SK-N-SH (cell line): ENCODE results near the gene C6orf141. TPM values are rescaled to one million over a fixed set of nuclear protein-coding genes. Genes with fewer than 3 reads are reported as not detected.

Experiments
- CTCF ChIA-PET: fragments of 300-600, 350-600 bp; formaldehyde crosslinking; extraction: SDS; loops from one replicate; lab custom pipeline; 2021; lab: Yijun Ruan, JAX
- POLR2A ChIA-PET: fragments of 350-600 bp; sonication (Branson Sonifier 250); formaldehyde crosslinking; extraction: SDS; loops from one replicate; lab custom pipeline; 2020; ENCODE audit warnings: antibody characterized with exemption, inconsistent platforms; lab: Yijun Ruan, JAX
- DNase-seq: peaks from one replicate; pipeline ENCODE4 v3.0.0; 2012
- H2AFZ ChIP-seq: fragments of 200-600 bp; sonication (generic); 2 replicates; pipeline ENCODE4 v1.8.1; 2016; ENCODE audit warnings: antibody characterized with exemption, mild to moderate bottlenecking, low read depth
- H3F3A ChIP-seq: fragments of 200-600 bp; sonication (generic); replicated peaks from 2 replicates; pipeline ENCODE3; 2016; ENCODE audit warnings: antibody characterized with exemption, mild to moderate bottlenecking; ENCODE audit not compliant: insufficient read depth
- H3K27ac ChIP-seq, 2 experiments: fragments of 200-500 bp in 1 of 2; fragments of 200-600 bp in 1 of 2; sonication (Bioruptor generic) in 1 of 2; sonication (generic), shearing (Covaris generic) in 1 of 2; 2 replicates each; pipeline versions ENCODE4 v1.5.1 to v1.6.1; 2014 to 2016; ENCODE audit warnings: low read depth in 2 of 2, inconsistent platforms in 1 of 2, low read length in 1 of 2, mild to moderate bottlenecking in 1 of 2, mixed read lengths in 1 of 2
- H3K27me3 ChIP-seq: fragments of 200-600 bp; sonication (generic), shearing (Covaris generic); 2 replicates; pipeline ENCODE4 v1.6.1; 2016; ENCODE audit warnings: mixed run types; ENCODE audit not compliant: insufficient read depth
- H3K36me3 ChIP-seq, 2 experiments: fragments of 200-500 bp in 1 of 2; fragments of 200-600 bp in 1 of 2; sonication (Bioruptor generic) in 1 of 2; sonication (generic) in 1 of 2; replicated peaks in 1 of 2; 2 replicates each; pipeline versions ENCODE3 to v1.5.1; 2014 to 2016; ENCODE audit warnings: low read length in 1 of 2, mild to moderate bottlenecking in 1 of 2; ENCODE audit not compliant: insufficient read depth in 2 of 2, control insufficient read depth in 1 of 2
- H3K4me1 ChIP-seq, 2 experiments: fragments of 200-500 bp in 1 of 2; fragments of 200-600 bp in 1 of 2; sonication (Bioruptor generic) in 1 of 2; sonication (generic), shearing (Covaris generic) in 1 of 2; 2 replicates each; pipeline versions ENCODE4 v1.5.1 to v1.6.1; 2014 to 2016; ENCODE audit warnings: low read depth in 1 of 2, low read length in 1 of 2, mixed run types in 1 of 2; ENCODE audit not compliant: insufficient read depth in 2 of 2, control insufficient read depth in 1 of 2
- H3K4me2 ChIP-seq: fragments of 200-600 bp; sonication (generic), shearing (Covaris generic); 2 replicates; pipeline ENCODE4 v1.6.1; 2017; ENCODE audit warnings: mixed run types
- H3K4me3 ChIP-seq, 2 experiments: fragments of 200-500 bp in 1 of 2; fragments of 200-600 bp in 1 of 2; sonication (Bioruptor generic) in 1 of 2; sonication (generic), shearing (Covaris generic) in 1 of 2; 2 replicates each; pipeline versions ENCODE4 v1.5.1 to v1.8.1; 2014 to 2016; ENCODE audit warnings: low read depth in 2 of 2, inconsistent platforms in 1 of 2, low read length in 1 of 2, mild to moderate bottlenecking in 1 of 2, mixed read lengths in 1 of 2, moderate library complexity in 1 of 2
- H3K79me2 ChIP-seq: fragments of 200-600 bp; sonication (generic); 2 replicates; pipeline ENCODE4 v1.8.1; 2017; ENCODE audit warnings: mild to moderate bottlenecking; ENCODE audit not compliant: insufficient read depth
- H3K9ac ChIP-seq: fragments of 200-600 bp; sonication (generic); 2 replicates; pipeline ENCODE4 v1.6.1; 2017; ENCODE audit warnings: mixed run types
- H3K9me2 ChIP-seq: fragments of 200-600 bp; sonication (generic); 2 replicates; pipeline ENCODE4 v1.6.1; 2017; ENCODE audit warnings: mixed run types
- H3K9me3 ChIP-seq: fragments of 200-600 bp; sonication (generic); 2 replicates; pipeline ENCODE4 v1.6.1; 2017; ENCODE audit warnings: mixed run types, mild to moderate bottlenecking, moderate library complexity
- H4K20me1 ChIP-seq: fragments of 200-600 bp; sonication (generic); 2 replicates; pipeline ENCODE4 v1.6.1; 2017; ENCODE audit warnings: mild to moderate bottlenecking, mixed run types; ENCODE audit not compliant: insufficient read depth
- CTCF ChIP-seq: fragments of 200-600 bp; sonication (generic); IDR thresholded peaks from 2 replicates; pipeline ENCODE4 v1.6.1; 2017; ENCODE audit warnings: antibody characterized with exemption, mild to moderate bottlenecking, moderate library complexity
- ELF1 ChIP-seq: IDR thresholded peaks from 2 replicates; pipeline ENCODE4 v1.4.0; 2012
- EP300 ChIP-seq, 2 experiments: IDR thresholded peaks; 2 replicates each; pipeline versions ENCODE4 v1.4.0 to v1.6.1; 2012; ENCODE audit warnings: borderline replicate concordance in 1 of 2, low read depth in 1 of 2, low read length in 1 of 2
- EZH2phosphoT487 ChIP-seq: fragments of 200-600 bp; sonication (generic); IDR thresholded peaks from 2 replicates; pipeline ENCODE4 v1.6.1; 2017; ENCODE audit warnings: low read depth, mixed run types, mild to moderate bottlenecking, antibody characterized with exemption, moderate library complexity, borderline replicate concordance
- FOXJ3 ChIP-seq: sonication (generic); formaldehyde crosslinking; IDR thresholded peaks from 2 replicates; pipeline ENCODE4 v1.5.1; 2020; ENCODE audit warnings: mild to moderate bottlenecking, missing genetic modification reagents
- GABPA ChIP-seq: IDR thresholded peaks from 2 replicates; pipeline ENCODE4 v1.4.0; 2012; ENCODE audit warnings: low read depth, mild to moderate bottlenecking
- PBX3 ChIP-seq: IDR thresholded peaks from 2 replicates; pipeline ENCODE4; 2012
- REST ChIP-seq: IDR thresholded peaks from 2 replicates; pipeline ENCODE4 v1.6.1; 2012; ENCODE audit warnings: mild to moderate bottlenecking, low read depth, low read length, moderate library complexity
- RFX5 ChIP-seq: IDR thresholded peaks from 2 replicates; pipeline ENCODE4 v1.6.1; 2012; ENCODE audit warnings: mild to moderate bottlenecking, improper control_type of control experiment, low read length
- TCF12 ChIP-seq: IDR thresholded peaks from 2 replicates; pipeline ENCODE4 v1.4.0; 2012
- USF1 ChIP-seq: IDR thresholded peaks from 2 replicates; pipeline ENCODE4 v1.4.0; 2012; ENCODE audit warnings: low read depth, borderline replicate concordance
- WGBS: methylation state at CpG from one replicate; pipeline ENCODE4 v1.1.6; 2017; ENCODE audit warnings: low lambda C conversion rate; 5-methylcytosine and 5-hydroxymethylcytosine counted together
- polyA plus RNA-seq, 3 experiments: library from polyadenylated mRNA; depleted of rRNA; stranded (reverse); fragments of >200 nt; gene quantifications; 2 replicates each; pipeline ENCODE4 v1.2.3, GENCODE V29; 2012

C6orf141 gene
- polyA plus RNA-seq, 1 of the 3 experiments (the other 2 are of a cell fraction): not detected

GRCh38 chr6:49519660-49520059 is 30.8 kb upstream of the C6orf141 start:
- Histone ChIP-seq H3F3A (no peaks in the 10 kb centered on the region), H3K9ac (no peak overlapping the region), H4K20me1 (no peaks in the 10 kb centered on the region), H3K27me3 (no peaks in the 10 kb centered on the region; the same call in 1 of the 2 replicates), H3K27ac (no peak overlapping the region), H3K36me3 (no peaks in the 10 kb centered on the region), H3K9me2 (no peaks in the 10 kb centered on the region), H2AFZ (no peak overlapping the region), H3K79me2 (no peaks in the 10 kb centered on the region), H3K9me3 (no peaks in the 10 kb centered on the region), H3K4me3 (no peak overlapping the region), H3K4me1 (no peaks in the 10 kb centered on the region), H3K4me2 (no peak overlapping the region)
- ChIA-PET POLR2A (no interaction called here), CTCF (interaction anchor here (0.8 to 2.6 kb wide), 2 partner anchors 12 to 87 kb away, joined by 3 to 15 read pairs; no protein-coding TSS in a partner anchor)
- TF ChIP-seq REST: no peak
- TF ChIP-seq EZH2phosphoT487: no peak
- TF ChIP-seq RFX5: no peak
- TF ChIP-seq TCF12: no peak
- no peak for TF ChIP-seq CTCF
- no peak for TF ChIP-seq PBX3
- TF ChIP-seq EP300 (IDR thresholded peaks at IDR 0.05; ENCODE audit: borderline replicate concordance in 1 of 2, low read depth in 1 of 2, low read length in 1 of 2): no peak
- no peak for TF ChIP-seq FOXJ3 (CRISPR knock-in tag)
- no peak for TF ChIP-seq USF1
- TF ChIP-seq GABPA: no peak
- TF ChIP-seq ELF1: no peak
- no peak for DNase-seq
- WGBS: 0% methylated on average over 1 of the region's 1 CpG
